Mesodermal cell (in vitro differentiated cells): ENCODE results near the gene MED13L.

Experiments
- H3K27ac ChIP-seq: 2 replicates; pipeline ENCODE4 v1.7.0; 2013; ENCODE audit warnings: mild to moderate bottlenecking, low read depth, low read length, moderate library complexity; ENCODE audit not compliant: severe bottlenecking
- H3K36me3 ChIP-seq: 2 replicates; pipeline ENCODE4 v1.7.1; 2013; ENCODE audit warnings: mild to moderate bottlenecking, low read length, moderate library complexity; ENCODE audit not compliant: control insufficient read depth, insufficient read depth
- H3K4me1 ChIP-seq: one replicate; pipeline ENCODE4 v1.7.1; 2013; ENCODE audit warnings: mild to moderate bottlenecking, low read length; ENCODE audit not compliant: insufficient read depth, control insufficient read depth, poor library complexity, severe bottlenecking
- H3K4me3 ChIP-seq: 2 replicates; pipeline ENCODE4 v1.7.0; 2013; ENCODE audit warnings: low read length, control low read depth, mild to moderate bottlenecking; ENCODE audit not compliant: insufficient read depth, poor library complexity, severe bottlenecking; ENCODE audit errors: extremely low read depth
- H3K9me3 ChIP-seq: 2 replicates; pipeline ENCODE4 v1.7.1; 2013; ENCODE audit warnings: mild to moderate bottlenecking, low read length, moderate library complexity; ENCODE audit not compliant: control insufficient read depth
- WGBS, 2 experiments: methylation state at CpG; one replicate each; pipeline ENCODE4 v1.1.5; 2013; ENCODE audit warnings: missing lambda C conversion rate in 2 of 2; ENCODE audit not compliant: insufficient coverage in 2 of 2; 5-methylcytosine and 5-hydroxymethylcytosine counted together

MED13L gene

DNA sequence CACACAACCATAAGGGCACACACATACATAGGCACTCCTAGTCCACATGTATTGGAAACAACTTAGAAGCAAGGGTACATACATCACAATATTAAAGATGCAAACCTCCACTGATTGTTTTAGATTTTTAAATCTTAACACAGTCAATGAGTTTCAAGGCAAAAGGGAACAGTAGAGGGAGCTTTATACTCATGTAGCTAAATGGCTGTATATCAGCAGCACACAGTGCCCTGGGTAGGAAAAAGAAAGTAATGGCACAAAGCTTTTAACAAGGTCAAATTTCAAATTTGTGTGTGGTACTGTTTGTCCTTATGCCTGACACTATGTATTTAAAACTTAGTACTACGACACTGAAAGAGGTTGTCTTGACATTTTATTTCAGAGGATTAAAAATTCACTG lies 262.0 kb downstream of the MED13L start:
- H3K27ac ChIP-seq = no peak overlapping the region
- no peaks in the 10 kb centered on the region for H3K9me3 ChIP-seq
- H3K36me3 ChIP-seq = peaks cover 70% of the 10 kb centered on the region
- H3K4me1 ChIP-seq = no peaks in the 10 kb centered on the region
- H3K4me3 ChIP-seq = no peak overlapping the region
- no CpG with 5 or more reads among the region's 1 CpG for WGBS, 2 experiments

DNA sequence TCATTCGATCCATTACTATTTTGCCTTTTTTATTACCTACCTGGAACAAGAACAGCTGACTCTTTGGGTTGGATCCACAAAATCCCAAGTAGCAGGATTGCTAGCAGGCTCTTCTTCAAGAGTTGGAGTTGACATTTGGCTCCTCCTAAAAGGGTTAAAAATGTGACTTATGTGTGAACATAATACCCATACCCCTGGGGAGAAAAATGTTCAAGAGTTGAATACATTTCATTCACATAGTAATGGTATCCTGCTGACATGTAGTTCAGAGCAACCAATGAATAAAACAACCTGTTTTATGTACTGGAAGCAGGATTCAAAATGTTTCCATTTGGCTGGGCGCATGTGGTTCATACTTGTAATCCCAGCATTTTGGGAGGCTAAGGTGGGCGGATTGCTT lies 264.7 kb downstream of the MED13L start:
- peaks cover 68% of the 10 kb centered on the region for H3K36me3 ChIP-seq
- H3K4me1 ChIP-seq = no peaks in the 10 kb centered on the region
- H3K9me3 ChIP-seq = no peaks in the 10 kb centered on the region
- no peak overlapping the region for H3K27ac ChIP-seq
- no peak overlapping the region for H3K4me3 ChIP-seq
- 90 to 100% methylated on average over 1 to 2 of the region's 3 CpGs for WGBS, 2 experiments

DNA sequence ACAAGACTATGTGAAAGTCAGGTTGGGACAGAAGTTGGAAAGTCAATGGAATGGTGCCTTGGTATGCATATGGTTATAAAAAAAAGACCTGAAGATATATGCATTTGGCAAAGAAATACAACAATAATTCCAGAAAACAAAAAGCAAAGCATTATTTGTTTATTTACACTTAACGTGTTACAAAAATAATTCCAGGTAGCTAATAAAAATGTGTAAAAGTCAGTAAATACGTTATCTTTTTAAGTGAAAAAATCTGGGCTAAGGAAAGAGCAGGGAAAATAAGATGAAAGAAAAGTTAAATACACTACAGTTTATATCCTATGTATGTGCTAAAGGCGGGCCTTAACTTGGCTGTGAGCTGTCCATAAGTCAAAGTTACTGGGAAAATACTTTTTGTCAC lies 266.3 kb downstream of the MED13L start:
- no CpG with 5 or more reads among the region's 3 CpGs for WGBS, 2 experiments
- peaks cover 82% of the 10 kb centered on the region for H3K36me3 ChIP-seq

DNA sequence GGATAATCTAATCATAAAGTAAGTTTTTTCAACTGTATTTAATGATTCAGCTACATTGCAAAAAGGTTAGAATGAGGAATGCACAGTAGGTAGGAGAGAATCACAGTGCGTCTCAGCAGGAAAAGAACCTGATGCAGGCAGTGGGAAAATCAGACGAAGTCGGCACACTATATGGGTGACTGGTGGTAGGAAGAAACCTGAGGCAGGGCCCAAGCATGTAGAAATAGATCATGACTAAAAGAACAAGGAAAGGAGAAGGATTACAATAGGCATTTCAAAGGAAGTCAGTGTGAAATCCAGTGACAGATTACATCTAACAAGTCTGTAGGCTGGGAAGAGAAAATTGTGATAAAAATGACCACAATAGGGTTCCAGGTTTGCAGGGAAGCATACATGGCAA lies 267.0 kb downstream of the MED13L start:
- Histone ChIP-seq H3K27ac (no peak overlapping the region), H3K4me3 (no peak overlapping the region), H3K4me1 (no peaks in the 10 kb centered on the region), H3K9me3 (no peaks in the 10 kb centered on the region), H3K36me3 (peaks cover 88% of the 10 kb centered on the region)
- WGBS, 2 experiments = 93 to 96% methylated on average over 3 of the region's 3 CpGs

More for the DNA sequence above, 266.3 kb downstream of the MED13L start:
- H3K9me3 ChIP-seq = no peaks in the 10 kb centered on the region
- H3K4me1 ChIP-seq = no peaks in the 10 kb centered on the region
- H3K4me3 ChIP-seq = no peak overlapping the region
- no peak overlapping the region for H3K27ac ChIP-seq

DNA sequence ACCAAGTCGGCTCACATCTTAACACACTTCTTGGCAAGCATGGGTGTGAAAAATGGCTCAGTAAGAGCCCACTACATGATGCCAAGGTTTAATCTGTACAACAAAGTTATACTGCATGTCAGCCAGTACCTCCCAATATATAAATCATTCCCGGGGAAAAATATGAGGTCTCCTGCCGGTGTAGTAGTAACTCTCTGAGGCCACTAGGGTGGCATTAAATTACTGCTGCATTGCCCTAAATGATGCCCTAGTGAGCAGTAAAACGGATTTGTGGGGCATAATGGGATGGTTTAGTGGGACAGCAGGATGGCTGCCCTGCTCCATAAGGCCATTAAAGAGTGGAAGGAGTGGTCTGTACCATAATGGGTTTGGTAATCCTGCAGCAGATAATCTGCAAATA lies 267.7 kb downstream of the MED13L start:
- 89 to 96% methylated on average over 2 to 3 of the region's 4 CpGs for WGBS, 2 experiments
- Histone ChIP-seq H3K4me1 (no peaks in the 10 kb centered on the region), H3K9me3 (no peaks in the 10 kb centered on the region), H3K4me3 (no peak overlapping the region), H3K27ac (no peak overlapping the region), H3K36me3 (peaks cover 82% of the 10 kb centered on the region)

DNA sequence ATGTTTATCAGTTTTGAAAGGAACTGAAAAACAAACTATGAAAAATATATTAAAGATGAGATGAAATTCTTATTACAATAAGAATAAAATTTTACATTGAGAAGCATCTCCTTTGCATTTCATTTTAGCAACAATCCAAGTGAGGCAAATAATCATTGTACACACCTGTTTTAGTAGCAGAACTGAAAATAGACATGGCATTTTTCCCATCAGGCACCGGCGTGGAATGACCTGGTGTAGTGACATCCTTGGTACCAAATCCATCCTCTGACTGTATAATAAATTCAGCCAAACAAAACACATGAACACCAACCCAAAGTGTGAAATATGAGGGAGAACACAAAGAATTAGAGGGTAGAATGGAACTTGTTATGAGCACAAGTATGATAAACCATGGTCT lies 271.4 kb downstream of the MED13L start:
- Histone ChIP-seq H3K4me1 (no peaks in the 10 kb centered on the region), H3K9me3 (no peaks in the 10 kb centered on the region), H3K4me3 (no peak overlapping the region), H3K27ac (no peak overlapping the region), H3K36me3 (peaks cover 76% of the 10 kb centered on the region)
- WGBS, 2 experiments = 92 to 93% methylated on average over 2 of the region's 2 CpGs

DNA sequence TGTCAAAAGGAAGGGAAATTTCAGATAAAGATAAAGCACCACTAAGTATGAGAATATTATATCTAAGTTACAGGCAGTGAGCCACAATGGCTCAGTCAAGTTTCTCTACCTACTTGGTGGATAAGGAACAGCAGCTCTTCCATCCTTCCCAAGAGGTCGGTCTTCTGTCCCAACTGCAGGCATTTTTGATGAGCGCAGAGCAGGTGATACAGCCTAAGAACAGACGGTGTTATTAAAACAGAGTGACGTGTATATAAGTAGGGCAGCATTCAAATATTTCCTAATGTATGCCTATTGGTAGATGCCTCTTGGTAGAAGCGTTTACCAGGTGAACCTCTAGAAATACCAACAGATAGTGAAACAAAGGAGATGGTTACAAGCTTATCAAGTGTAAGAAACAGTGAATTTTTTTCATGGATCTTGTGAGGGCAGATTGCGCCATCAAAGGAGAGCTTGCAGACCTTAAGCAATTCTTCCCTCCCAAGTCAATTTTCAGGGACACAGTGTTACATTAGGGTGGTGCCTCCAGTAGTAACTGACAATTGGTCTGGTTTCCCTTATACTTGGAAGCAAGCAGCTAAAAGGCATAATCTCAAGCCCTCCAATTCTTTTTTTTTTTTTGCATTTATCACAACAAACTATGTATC lies 274.5 kb downstream of the MED13L start:
- no peak overlapping the region for H3K4me3 ChIP-seq
- peaks cover 50% of the 10 kb centered on the region for H3K36me3 ChIP-seq
- WGBS, 2 experiments = 100% methylated on average over 5 to 6 of the region's 6 CpGs
- no peaks in the 10 kb centered on the region for H3K9me3 ChIP-seq
- H3K27ac ChIP-seq = no peak overlapping the region
- no peaks in the 10 kb centered on the region for H3K4me1 ChIP-seq

DNA sequence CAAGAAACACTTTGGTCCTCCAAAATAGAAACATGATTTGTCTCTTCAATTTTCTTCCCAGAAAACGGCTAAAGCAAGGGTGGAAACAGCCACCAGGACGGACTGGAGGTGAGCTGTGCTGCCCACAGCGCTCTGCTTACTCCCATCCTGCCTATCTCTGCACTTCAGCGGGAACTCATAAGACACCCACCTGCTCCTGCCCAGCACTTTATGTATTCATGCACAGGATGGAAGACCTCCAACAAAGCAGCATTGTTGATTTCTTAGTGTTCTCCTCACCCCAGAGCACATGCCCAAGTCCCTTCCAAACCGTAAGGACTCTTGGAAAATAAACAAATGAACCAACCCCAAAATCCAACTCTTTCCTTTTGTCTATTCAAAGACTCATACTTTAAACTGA lies 277.2 kb downstream of the MED13L start:
- H3K9me3 ChIP-seq = no peaks in the 10 kb centered on the region
- peaks cover 51% of the 10 kb centered on the region for H3K36me3 ChIP-seq
- H3K4me3 ChIP-seq = no peak overlapping the region
- no peaks in the 10 kb centered on the region for H3K4me1 ChIP-seq
- 94 to 97% methylated on average over 4 to 5 of the region's 5 CpGs for WGBS, 2 experiments
- no peak overlapping the region for H3K27ac ChIP-seq

DNA sequence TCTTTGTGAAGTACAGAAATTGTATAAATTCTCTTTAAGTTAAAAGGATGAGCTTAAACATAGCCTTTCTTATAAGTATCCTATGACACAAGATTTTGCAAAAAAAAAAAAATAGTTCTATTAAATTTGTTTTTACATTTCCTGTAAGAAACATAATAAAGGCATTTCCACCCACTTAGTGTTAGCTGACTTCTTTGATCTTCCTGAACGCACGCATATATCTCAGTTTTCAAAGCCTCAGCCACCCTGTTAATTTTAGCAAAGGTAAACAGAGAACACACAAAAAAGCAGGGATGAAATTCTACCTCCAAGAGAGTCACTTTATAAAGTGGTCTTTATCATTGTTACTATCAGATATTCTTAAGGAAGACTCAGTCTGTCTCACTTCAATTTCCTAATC lies 277.9 kb downstream of the MED13L start:
- Histone ChIP-seq H3K27ac (no peak overlapping the region), H3K36me3 (peaks cover 54% of the 10 kb centered on the region), H3K4me1 (no peaks in the 10 kb centered on the region), H3K4me3 (no peak overlapping the region), H3K9me3 (no peaks in the 10 kb centered on the region)
- WGBS, 2 experiments = no CpG with 5 or more reads among the region's 2 CpGs

DNA sequence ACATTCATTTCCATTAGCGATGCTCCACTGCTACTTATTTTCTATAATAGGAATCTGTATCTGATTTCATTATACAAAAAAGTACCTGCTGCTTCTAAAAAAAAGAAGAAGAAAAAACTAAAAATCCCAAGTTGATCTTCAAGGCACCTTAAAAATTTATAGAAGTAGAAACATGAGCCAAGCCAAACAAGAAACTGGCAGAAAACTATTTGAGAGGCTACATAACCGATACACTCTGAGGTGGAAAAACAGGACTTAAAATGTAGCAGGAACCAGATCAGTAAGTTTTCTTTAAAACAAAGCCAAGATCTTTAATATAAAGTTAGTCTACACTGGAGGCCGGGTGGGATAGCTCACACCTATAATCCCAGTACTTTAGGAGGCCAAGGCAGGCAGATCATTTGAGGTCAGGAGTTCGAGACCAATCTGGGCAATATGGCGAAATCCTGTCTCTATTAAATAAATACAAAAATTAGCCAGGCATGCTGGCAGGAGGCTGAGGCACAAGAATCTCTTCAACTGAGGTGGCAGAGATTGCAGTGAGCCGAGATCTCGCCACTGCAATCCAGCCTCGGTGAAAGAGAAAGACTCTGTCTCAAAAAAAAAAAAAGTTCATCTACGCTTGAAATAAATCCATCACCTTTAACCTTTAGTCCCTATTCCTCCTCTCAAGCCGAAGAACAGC lies 278.6 kb downstream of the MED13L start:
- peaks cover 49% of the 10 kb centered on the region for H3K36me3 ChIP-seq
- H3K27ac ChIP-seq = no peak overlapping the region
- H3K9me3 ChIP-seq = no peaks in the 10 kb centered on the region
- 92 to 100% methylated on average over 3 to 4 of the region's 10 CpGs for WGBS, 2 experiments
- no peaks in the 10 kb centered on the region for H3K4me1 ChIP-seq
- H3K4me3 ChIP-seq = no peak overlapping the region

DNA sequence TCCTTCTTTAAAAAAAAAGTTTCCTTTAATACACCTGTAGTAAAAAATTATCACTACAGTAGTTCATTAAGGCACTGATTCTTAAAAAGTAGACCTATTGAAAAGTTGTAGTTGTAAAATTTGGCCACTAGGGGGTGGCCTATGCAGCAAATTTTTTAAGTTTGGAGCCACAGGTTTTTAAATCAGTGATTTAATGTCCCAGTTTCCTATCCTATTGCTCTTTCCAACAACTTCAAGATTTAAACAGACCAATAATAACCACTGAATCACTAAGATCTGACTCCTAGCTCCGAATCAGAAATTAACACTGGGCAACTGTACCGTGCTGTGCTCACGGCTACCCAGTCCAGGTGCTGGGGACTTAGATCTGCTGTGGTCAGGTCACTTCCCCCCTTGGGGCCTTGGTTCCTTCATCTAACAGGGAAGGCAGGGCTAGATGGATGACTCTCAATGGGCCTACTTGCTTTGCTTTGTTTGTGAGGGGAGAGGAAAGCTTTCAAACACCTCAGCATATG lies 279.3 kb downstream of the MED13L start:
- peaks cover 51% of the 10 kb centered on the region for H3K36me3 ChIP-seq

More for the DNA sequence above, 279.3 kb downstream of the MED13L start:
- Histone ChIP-seq H3K27ac (no peak overlapping the region), H3K9me3 (no peaks in the 10 kb centered on the region), H3K4me1 (no peaks in the 10 kb centered on the region), H3K4me3 (no peak overlapping the region)
- 29 to 36% methylated on average over 3 of the region's 3 CpGs for WGBS, 2 experiments
